ENCODE data around the gene SPATA3.
"Not testable (repeated sequence)": the region's sequence is repeated elsewhere in the genome, so short reads cannot be mapped to it uniquely, and the experiment has no call there.

The SPATA3 gene

DNA sequence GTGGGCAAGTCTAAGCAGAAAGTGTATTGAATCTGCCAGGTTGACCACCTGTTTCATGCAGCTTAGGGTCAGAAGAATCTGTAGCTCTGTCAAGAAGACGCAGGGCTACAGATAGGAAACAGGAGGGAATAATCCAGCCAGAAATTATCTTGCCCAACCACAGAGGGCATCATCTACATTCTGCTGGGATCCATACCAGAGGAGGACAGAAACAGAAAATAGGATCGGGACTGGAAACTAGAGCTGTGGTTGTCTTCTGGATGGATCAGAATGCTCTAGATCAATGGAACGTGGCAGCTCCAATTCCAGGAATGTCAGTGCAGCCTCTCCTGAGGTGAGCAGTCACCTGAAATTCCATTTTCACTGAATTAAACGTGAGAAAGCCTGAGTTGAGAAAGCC is 3.6 kb downstream of the SPATA3 start:
- no peak for DNase-seq

DNA sequence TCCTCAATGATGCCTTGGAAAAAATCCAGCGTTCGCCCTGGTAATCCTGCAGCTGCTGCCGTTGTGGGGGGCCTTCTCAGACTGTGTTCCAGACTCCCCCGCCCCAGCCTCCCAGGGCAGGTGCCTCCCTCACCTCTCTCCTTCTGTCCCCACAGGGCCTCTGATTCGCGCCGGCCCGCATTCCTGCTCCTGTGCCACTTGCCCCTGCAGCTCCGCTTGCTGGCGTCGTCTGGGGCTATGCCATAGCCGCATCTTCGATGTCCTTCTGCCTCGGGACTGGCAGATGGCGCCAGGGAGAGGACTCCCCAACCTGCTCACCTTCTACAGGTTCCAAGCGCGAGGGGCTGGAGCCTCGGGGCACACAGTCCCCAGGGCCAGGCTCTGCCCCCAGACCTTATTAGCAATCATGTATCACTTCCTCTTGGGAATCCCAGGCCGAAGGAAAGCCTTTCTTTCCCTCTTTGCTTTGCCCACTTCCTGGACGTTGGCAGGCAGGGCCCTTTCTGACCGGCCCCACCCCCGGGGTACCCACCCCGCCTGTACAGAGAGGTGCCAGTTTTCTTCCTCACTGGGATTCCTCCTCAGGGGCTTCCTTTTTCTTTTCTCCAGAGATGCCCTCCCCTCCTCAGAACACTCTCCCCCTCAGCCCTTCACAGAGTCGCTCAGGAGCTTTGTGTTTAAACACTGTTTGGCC is 4.4 kb downstream of the SPATA3 start:
- no peak for DNase-seq

DNA sequence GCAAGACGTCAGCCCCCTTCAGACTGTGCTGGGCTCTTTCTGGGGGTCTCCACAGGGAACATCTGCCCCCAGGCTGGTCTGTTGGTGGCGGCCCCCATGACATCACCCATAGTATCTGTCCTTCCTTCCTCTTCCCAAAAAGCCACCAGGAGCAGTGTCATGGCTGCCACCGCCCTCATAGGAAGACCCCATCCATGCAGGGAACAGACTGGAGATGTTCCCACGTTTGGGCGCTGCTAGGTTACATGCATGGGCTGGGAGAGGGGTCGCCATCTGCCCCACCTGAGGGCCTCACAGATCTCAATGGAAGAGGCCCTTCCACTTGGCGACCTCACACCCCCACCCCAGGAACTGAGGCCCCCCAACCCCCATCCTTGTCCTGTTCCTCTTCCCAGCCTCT is 5.1 kb downstream of the SPATA3 start:
- DNase-seq, result no peak

DNA sequence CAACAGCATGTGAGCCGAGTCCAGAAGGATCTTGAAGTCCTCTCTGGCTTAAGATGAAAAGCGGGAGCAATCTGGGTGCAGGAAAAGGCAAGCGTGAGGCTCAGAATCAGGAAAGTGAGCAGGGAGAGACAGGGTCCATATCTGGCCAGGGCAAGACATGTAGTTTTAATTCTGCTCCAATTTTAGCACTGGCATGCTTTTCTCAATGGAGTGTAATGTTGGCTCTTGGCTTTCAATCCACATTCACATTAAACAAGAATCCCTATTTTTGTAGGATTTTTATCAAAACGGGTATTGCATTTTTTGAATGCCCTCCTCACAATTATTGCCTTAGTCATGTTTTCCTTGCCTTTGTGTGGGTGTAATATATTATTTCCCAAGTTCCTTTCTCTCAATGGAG is 6.0 kb downstream of the SPATA3 start:
- DNase-seq, result no peak

DNA sequence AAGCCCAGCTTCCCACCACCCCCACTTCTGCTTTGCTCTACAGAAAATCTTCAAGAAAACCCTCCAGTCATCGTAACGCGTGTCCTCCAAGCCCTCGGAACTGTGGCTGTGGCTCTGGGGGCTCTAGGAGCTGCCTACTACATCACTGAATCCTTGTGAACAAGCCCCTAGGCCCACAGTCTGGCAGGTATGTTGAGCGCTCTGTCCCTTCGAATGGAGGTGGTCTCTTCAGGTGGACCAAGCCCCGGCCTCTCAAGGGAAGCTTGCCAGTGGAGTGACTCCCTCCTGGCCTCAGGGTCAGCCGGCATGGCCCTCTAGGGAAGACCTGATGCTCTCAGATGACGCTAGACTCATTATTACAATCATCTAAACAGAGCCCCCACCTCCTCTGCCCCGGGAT is 6.7 kb downstream of the SPATA3 start:
- DNase-seq, result no peak

DNA sequence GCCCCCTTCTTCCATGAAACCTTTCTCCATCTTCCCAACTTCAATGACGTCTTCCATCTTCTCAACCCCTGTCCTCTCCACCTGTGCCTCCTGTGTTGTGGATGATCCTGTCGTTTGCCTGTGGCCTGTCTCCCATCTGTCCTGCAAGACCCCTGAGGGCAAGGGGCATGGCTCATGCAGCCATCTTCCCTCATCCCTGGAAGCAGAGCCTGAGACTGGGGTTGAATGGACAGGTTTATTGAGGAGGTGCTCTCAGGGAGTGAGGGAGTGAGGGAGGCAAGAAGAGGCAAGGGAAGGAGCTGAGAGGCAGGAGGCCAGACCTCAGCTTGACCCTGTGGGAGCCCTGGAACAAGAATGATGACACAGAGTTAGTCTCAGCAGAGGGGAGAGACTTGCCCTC is 7.3 kb downstream of the SPATA3 start:
- no peak for DNase-seq

DNA sequence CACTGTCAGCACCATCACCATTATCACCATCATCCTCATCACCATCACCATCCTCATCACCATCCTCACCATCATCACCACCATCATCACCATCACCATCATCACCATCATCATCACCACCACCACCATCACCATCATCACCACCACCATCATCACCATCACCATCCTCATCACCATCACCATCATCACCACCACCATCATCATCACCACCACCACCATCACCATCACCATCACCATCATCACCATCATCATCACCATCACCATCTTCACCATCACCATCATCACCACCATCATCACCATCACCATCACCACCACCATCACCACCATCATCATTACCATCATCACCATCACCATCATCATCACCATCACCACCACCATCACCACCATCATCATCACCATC is 9.0 kb downstream of the SPATA3 start:
- not testable (repeated sequence) for DNase-seq

DNA sequence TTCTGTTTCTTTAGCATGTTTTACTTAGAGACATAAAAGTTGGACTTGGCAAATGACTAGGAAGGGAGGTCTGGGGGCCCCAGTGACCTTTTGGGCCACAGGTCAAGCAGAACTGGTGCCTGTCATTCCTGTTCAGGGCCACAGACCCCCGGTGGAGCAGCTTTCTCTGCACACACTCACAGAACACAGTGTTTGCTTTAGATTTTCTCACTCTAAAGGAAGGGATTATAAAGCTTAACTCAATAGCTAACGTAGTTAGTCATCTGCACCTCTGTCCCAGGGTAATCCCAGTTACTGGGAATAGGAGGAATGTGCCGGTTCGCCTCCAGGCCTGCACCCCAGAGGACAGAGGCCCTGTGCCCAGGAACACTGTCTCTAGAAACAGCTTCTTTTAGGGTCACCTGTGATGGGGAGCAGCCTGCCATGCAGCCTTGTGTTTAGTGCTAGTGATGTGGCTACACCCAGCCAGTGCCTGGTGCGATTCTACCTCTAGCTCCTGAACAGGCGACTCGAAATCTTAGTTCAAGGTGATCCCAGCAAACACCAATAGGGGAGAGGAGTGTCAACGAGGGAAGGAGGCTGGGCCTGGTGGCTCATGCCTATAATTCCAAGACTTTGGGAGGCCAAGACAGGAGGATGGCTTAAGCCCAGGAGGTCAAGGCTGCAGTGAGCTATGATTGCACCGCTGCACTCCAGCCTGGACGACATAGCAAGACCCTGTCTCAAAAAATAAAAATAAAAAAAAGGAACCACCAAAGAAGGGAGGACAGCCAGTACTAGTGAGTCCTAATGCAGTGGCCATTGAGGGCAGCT is 11.6 kb downstream of the SPATA3 start:
- no peak for DNase-seq

DNA sequence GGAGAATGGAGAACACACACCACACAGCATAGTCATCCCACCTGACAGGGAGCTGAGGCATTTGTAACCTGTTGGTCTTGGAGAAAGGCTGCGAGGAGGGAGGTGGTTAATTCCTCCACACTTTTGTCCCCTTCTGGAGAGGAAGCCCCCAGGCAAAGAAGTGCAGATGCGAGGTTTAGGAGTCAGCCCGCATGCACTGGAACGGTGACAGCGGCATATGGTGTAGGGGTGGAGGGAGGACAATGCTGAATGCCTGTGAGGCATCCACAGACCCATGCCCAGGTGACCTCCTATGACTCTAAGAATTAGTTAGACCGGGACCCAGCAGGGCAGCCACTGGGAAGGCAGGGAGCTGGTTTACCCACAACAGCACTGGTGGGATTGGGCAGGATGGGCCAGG is 12.2 kb downstream of the SPATA3 start:
- DNase-seq, result no peak

DNA sequence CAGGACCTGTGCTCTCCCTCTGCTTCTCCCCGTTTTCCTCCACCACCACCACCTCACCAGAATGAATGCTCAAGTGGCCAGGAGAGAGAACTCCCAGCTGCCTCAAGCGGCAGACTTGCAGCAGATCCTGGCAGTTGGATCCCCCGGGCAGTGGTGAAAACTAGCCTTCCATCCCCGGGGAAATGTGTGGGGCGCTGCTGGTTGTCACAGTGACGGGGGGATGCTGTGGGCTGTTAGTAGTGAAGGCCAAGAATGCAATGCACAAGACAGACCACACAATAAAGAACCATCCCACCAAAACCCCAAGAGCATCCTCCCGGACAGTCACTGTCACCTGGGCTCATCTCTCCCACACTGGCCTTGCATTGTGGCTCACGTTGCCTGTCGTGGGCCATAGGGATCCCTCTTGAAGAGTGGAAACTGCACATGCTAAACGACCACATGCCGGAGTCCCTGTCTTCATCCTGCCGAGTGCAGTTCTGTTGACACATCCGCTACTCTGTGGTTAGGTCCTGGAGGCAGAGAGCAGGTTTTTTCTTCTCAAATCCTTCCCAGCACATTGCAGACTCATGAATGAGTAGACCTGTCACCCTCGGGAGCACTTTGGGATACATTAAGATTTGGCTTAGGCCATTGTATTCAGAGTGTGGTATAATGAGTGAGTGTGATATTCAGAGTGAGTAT is 13.5 kb downstream of the SPATA3 start:
- no peak for DNase-seq

DNA sequence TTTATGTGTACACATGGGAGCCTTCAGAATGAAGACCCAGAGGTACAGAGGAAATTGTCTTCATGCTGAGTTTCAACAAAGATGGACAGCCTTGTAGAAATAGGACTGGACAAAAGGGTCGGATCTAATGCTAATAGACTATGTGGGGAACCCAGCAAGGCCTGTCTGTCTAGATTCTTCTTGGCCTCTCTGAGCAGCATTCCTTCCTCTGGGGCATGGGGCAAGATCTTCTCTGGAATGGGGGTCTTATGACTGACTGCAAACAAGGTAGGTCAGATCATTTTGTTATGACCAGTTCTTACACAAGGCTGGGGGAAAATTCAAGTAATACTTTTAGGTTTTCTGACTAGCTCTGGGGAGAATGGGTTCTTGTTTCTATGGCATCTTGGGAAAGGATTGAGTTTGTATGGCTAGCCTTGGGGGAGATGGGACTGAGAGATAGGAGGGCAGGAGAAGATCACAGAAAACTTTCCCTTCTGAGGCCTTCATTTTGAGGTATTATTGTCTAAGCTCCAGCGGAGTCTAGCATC is 14.3 kb downstream of the SPATA3 start:
- DNase-seq, result no peak

DNA sequence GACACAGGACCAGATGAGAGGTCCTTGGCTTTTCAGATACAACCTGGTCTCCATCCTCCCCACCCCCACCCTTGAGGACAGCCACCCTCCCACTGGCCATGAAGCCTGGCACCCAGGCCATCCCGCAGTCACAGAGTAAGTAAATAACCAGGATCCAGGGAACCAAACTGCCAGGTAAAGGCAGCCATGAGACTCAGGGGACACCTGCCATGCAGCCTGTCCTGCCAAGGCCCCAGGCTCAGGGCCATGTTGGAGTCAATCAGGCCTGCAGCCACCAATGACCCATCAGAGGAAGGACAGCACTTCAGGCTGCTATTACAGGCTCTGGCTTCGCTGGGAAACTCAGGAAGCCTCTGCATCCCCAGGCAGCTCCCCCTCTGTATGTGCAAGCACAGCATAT is 15.6 kb downstream of the SPATA3 start:
- no peak for DNase-seq

DNA sequence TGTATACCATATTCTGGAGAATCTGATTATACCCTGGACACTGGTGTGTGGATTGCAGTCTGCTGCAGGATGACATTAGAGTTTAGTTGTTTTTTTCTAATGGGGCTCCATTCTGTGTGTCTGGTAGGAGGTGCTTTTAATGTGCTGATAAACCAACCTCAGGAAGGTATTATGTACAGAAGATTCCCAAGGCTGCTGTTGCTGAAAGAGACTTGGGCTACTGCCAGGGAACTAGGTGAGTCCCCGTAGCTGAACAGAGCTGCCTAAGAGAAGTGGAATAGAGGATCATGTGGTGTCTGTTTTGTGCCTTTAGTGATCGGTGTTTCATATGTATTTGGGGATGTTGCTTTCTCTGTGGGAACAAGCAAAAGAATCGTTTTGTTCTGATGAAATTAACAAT is 16.5 kb downstream of the SPATA3 start:
- DNase-seq, result no peak

DNA sequence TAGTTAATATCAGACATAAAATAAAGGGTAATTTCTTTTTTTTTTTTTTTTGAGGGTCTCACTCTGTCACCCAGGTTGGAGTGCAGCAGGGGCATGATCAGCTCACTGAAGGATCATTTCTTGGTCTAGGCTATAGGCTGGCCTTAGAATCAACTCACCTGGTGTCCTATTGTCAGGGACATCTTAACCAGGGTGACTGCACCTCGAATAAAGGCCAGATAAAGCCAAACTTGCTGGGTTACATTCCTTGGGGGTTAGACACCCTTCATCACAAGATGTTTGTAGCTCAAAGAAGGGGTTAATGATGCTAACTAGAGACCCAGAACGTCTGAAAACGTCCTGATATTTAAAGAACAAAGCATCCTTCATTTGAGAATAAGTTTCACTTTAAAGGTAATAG is 17.9 kb downstream of the SPATA3 start:
- DNase-seq, result no peak

DNA sequence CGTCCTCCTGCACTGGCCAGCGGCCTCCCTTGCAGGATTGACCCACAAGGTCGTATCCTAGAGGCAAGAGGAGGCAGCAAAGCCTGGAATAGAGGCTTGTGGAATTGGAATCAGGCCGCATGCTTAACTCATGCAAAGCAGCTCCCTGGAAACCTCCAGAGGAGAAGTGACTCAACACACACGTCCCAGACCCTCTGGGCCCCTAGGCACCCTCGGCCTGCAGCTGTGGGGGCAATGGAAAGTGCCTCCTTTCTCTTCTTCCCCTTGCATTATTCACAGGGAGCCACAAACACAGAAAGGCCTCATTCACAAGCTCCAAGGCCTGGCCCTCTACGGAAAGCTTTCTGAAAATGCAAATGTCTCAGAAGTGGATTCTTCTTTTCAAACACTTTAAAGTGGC is 19.6 kb downstream of the SPATA3 start:
- no peak for DNase-seq

DNA sequence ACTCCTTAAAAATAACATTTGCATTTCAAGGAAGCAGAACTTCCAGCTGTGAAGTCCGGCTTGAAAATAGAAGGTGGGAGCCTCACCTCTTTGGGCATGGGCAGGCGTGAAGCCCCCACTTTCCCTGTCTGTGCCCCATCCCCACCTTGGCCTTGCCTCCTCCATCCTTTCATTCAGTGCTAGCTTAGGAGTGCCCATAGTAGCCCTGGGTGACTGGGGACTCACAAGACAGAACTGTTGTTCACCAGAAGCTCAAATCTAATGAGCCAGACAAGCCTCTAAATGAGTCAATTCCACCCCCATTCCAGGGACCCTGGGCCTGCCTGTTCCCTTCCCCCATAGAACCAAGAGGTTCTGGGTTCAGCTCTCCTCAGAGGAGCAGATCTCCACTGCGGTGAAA is 20.0 kb downstream of the SPATA3 start:
- DNase-seq, result no peak

DNA sequence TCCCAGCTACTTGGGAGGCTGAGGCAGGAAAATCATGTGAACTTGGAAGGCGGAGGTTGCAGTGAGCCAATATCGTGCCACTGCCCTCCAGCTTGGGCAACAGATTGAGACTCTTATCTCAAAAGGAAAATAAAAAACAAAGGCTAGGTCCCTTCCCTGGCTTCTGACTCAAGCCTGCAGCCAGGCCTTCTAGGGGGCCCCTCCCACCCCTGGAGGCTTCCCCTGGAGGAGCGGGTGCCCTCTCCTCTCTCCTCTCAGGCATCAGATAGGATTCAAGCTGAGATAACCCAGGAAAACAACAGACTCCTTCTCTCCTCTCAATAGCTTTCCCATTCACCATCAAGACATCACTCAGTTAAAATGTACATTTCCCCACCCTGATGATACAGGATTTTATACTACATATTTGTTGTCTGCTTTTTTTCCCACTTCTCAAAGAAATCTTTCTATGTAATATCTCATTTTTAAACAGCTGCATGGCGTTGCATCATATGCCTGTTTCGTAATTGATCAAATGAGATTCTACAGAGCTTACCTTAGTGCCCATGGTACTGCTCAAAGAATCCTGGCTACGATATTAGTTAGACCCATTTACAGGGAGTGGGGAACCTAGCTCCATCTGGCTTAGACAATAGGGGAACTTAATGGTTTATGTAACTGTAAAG is 20.8 kb downstream of the SPATA3 start:
- no peak for DNase-seq

DNA sequence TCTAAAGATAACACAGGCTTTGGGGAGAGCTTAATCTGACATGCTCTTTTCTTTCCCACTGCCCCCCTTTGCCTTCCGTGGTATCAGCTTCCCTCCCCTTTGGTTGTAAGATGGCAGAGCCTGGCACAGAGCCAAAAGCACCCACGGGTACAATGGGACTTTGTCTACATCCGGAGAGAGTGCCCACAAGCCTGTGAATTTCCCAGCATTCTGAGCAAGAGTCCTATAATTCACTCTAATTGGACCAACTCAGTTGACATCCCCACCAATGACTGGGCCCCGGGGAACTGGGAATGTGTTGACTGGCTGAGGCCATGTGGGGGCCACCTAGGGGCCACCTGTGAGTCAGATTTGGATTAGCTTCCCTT is 21.3 kb downstream of the SPATA3 start:
- no peak for DNase-seq

DNA sequence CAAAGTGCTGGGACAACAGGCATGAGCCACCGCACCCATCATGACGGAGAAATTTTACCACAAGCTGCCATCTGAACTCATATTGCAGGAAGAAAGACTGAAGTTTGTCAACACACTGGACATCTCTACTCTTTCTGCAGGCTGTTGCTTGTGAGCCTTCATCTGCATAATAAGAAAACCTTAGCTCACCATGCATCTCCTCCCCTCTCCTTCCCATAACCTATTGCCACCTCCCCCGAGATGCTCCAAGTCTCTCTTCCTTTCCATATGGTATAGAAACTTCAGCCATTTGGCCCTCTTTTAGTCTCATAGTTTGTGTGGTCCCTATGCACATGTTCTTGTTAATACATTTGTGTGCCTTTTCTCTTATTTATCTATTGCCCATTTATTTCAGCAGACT is 22.3 kb downstream of the SPATA3 start:
- no peak for DNase-seq

DNA sequence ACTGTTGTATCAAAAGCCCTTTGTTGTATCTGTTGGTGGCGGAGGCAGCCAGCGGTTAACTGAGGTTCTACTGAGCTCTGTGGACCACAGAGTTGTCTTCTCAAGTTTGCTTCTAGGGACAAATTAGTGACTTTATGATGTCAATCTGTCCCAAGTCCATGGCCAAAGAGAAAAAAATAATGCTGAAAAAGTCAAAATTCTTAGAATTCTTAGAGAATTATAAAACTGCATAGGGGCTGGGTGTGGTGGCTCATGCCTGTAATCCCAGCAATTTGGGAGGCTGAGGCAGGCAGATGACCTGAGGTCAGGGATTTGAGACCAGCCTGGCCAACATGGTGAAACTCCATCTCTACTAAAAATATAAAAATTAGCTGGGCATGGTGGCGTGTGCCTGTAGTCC is 29.1 kb downstream of the SPATA3 start:
- DNase-seq, result not testable (repeated sequence)

DNA sequence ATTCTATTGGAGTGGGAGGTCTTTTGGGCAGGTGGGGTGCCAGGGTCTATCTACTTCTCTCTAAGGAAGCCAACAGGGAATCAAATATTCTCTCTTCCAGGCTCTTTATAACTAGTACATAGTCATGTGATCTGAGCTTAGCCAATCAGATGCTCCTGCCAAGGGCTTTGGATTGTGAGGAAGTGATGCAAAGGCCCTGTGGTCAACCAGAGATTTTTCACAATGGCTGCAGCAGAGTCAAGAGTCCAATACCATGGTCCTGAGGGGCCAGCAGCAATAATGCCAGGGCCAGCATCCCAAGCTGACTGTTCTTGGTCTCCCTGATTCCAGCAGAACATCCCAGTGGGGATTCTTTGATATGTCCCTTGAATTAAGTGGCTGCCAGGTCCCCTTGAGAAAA is 33.0 kb downstream of the SPATA3 start:
- DNase-seq, result no peak

DNA sequence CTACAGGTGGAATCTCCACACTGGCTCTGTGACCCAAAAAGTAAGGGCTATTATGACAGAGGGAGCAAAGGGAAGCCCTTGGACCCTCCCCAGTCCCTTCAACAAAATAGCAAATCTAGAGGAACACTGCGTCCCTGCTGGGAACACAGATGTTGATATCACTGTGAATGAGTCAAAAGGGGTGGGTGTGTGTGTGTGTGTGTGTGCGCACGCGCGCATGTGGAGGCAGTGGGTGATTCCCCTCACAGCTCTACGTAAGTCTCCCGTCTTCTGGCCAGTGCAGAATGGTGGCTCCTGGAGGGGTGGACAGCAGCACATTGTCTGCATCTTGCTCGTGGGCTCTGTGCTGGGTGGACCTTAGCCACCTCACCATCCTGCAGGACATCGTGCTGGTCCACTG is 33.6 kb downstream of the SPATA3 start:
- DNase-seq, result no peak

DNA sequence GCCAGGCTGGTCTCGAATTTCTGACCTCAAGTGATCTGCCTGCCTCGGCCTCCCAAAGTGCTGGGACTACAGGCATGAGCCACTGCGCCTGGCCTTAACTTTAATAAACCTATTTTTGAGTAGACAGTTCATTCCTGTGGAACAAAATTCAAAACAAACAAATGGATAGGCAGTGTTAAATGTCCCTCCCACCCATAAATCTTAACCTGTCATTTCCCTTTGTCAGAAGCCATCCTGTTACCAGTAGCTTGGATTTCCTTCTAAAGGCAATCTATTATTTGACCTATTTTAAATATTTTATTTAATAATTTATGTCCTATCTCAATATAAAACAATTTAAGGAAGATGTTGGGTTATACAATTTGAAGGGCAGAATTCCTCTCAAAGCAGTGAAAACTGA is 34.8 kb downstream of the SPATA3 start:
- no peak for DNase-seq
